ENCODE data around the gene CRYL1. TPM values are rescaled to one million over a fixed set of nuclear protein-coding genes. Genes with fewer than 3 reads are reported as not detected.

CRYL1 gene
- total RNA-seq: 10 to 100 TPM; 13.4 to 15.8 (median 14.9) TPM
- total RNA-seq (2013): 11.8 TPM

GRCh38 chr13:20525601-20526544 lies at the start of gene CRYL1:
TSS of gene CRYL1 (minus strand) at chr13:20525857. CDS start at chr13:20525794, 63 bp downstream.
- under 1% methylated on average over 89 of the region's 89 CpGs for WGBS (ENCODE audit: insufficient coverage)
- H3K27me3 Mint-ChIP-seq (ENCODE audit: low read depth in 2 of 2): peaks cover 4 to 10% of the 10 kb centered on the region in 2 donors

GRCh38 chr13:20573636-20574035 lies 48.0 kb upstream of the CRYL1 start:
- H3K36me3 ChIP-seq (ENCODE audit: control insufficient read depth, insufficient read depth, low read length): peaks cover 2% of the 10 kb centered on the region
- 100% methylated on average over 1 of the region's 2 CpGs for WGBS (ENCODE audit: insufficient coverage)
- no peak for TF ChIP-seq CTCF (IDR thresholded peaks at IDR 0.05)
- no peaks in the 10 kb centered on the region for H3K27me3 ChIP-seq (ENCODE audit: control insufficient read depth, insufficient read depth, low read length)
- no peak overlapping the region for H3K4me3 ChIP-seq (ENCODE audit: low read length)
- Mint-ChIP-seq H3K9me3 (no peaks in the 10 kb centered on the region), H3K27me3 (ENCODE audit: low read depth in 2 of 2) (no peaks in the 10 kb centered on the region), H3K27ac (no peak overlapping the region), H3K4me3 (no peak overlapping the region), H3K36me3 (no peaks in the 10 kb centered on the region), H3K4me1 (no peaks in the 10 kb centered on the region)
- intact Hi-C loops (cut with micrococcal nuclease): no loop called here
- no peak overlapping the region for H3K27ac ChIP-seq (ENCODE audit: low read length)
- ATAC-seq (no peak), DNase-seq (no peak)
- H3K9me3 ChIP-seq (ENCODE audit: control insufficient read depth, insufficient read depth, low read length): no peaks in the 10 kb centered on the region
- no peaks in the 10 kb centered on the region for H3K4me1 ChIP-seq (ENCODE audit: control insufficient read depth, insufficient read depth, low read length)

More at GRCh38 chr13:20525601-20526544, at the start of gene CRYL1:
- H3K9me3 ChIP-seq (ENCODE audit: control insufficient read depth, insufficient read depth, low read length): no peaks in the 10 kb centered on the region
- DNase-seq (peak; percentile 64 to 84), ATAC-seq (peak; percentile 87 to 91 (median 91))
- intact Hi-C loops (cut with micrococcal nuclease): loop anchor here (10.0 kb wide), 1 partner anchor 179 kb away; the partner anchor contains the start of gene IL17D
- H3K27ac ChIP-seq (ENCODE audit: low read length): peak within 1 kb of the TSS; percentile 73
- H3K4me1 Mint-ChIP-seq: peaks cover 16 to 18% of the 10 kb centered on the region in 2 donors
- H3K4me1 ChIP-seq (ENCODE audit: control insufficient read depth, insufficient read depth, low read length): peaks cover 19% of the 10 kb centered on the region
- no peaks in the 10 kb centered on the region for H3K9me3 Mint-ChIP-seq
- H3K27me3 ChIP-seq (ENCODE audit: control insufficient read depth, insufficient read depth, low read length): no peaks in the 10 kb centered on the region
- H3K4me3 Mint-ChIP-seq: peak within 1 kb of the TSS; percentile 88
- peak within 1 kb of the TSS; percentile 71 for H3K4me3 ChIP-seq (ENCODE audit: low read length)
- H3K36me3 Mint-ChIP-seq: no peaks in the 10 kb centered on the region
- H3K27ac Mint-ChIP-seq: peak within 1 kb of the TSS; percentile 75 to 77
- no peak for TF ChIP-seq CTCF (IDR thresholded peaks at IDR 0.05)
- H3K36me3 ChIP-seq (ENCODE audit: control insufficient read depth, insufficient read depth, low read length): no peaks in the 10 kb centered on the region

- H3K27me3 ChIP-seq (ENCODE audit: control insufficient read depth, insufficient read depth, low read length): no peaks in the 10 kb centered on the region
- H3K9me3 Mint-ChIP-seq: no peaks in the 10 kb centered on the region
- ATAC-seq: no peak
- no peaks in the 10 kb centered on the region for H3K36me3 Mint-ChIP-seq
- H3K27ac Mint-ChIP-seq: no peak overlapping the region
- peaks cover 2% of the 10 kb centered on the region for H3K36me3 ChIP-seq (ENCODE audit: control insufficient read depth, insufficient read depth, low read length)
- 92% methylated on average over 3 of the region's 4 CpGs for WGBS (ENCODE audit: insufficient coverage)
- H3K4me1 Mint-ChIP-seq: peaks cover 0 to 2% of the 10 kb centered on the region in 2 donors
- H3K4me3 Mint-ChIP-seq: no peak overlapping the region
- intact Hi-C loops (cut with micrococcal nuclease): no loop called here
- no peaks in the 10 kb centered on the region for H3K4me1 ChIP-seq (ENCODE audit: control insufficient read depth, insufficient read depth, low read length)
- DNase-seq: no peak
- no peak for TF ChIP-seq CTCF (IDR thresholded peaks at IDR 0.05)
- H3K9me3 ChIP-seq (ENCODE audit: control insufficient read depth, insufficient read depth, low read length): no peaks in the 10 kb centered on the region
- no peak overlapping the region for H3K27ac ChIP-seq (ENCODE audit: low read length)
- H3K4me3 ChIP-seq (ENCODE audit: low read length): no peak overlapping the region
- no peaks in the 10 kb centered on the region for H3K27me3 Mint-ChIP-seq (ENCODE audit: low read depth in 2 of 2)
Measured at GRCh38 chr13:20573186-20573585, 47.5 kb upstream of the CRYL1 start.

Data from natural killer cell (primary cell).